ENCODE data around the gene UPP1. TPM values are rescaled to one million over a fixed set of nuclear protein-coding genes. Genes with fewer than 3 reads are reported as not detected.
A peak's percentile ranks its signal among the peaks of the same experiment; 100 is the strongest.

Gene UPP1
- total RNA-seq, 1 donor from 2014 or later, result 23.1 TPM

DNA sequence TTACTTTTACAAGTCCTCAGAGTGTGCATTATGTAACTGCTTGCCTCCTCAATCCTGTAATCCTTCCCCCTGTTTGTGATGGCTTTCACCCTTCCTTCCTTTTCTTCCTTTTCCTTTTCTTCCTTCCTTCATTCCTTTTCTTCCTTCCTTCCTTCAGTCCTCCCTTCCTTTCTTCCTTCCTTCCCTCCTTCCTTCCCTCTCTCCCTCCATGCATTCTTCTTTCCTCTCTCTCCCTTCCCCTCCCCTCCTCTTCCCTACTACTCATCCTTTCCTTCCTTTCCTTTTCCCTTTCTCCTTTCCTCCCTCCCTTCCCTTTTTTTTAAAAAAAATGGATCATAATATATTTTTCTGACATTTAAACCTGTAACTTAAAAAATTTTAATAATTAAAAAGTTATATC, 60.0 kb downstream of the UPP1 start:
- Mint-ChIP-seq H3K36me3 (ENCODE audit: low read depth) (no peaks in the 10 kb centered on the region), H3K27me3 (ENCODE audit: low read depth) (peaks cover 2% of the 10 kb centered on the region), H3K4me1 (peaks cover 19% of the 10 kb centered on the region), H3K9me3 (peaks cover 2% of the 10 kb centered on the region), H3K27ac (ENCODE audit: unreplicated experiment) (no peak overlapping the region), H3K4me3 (no peak overlapping the region)
- DNase-seq (ENCODE audit: low read depth, low spot score), result no peak
- TF ChIP-seq, protein P1, sequence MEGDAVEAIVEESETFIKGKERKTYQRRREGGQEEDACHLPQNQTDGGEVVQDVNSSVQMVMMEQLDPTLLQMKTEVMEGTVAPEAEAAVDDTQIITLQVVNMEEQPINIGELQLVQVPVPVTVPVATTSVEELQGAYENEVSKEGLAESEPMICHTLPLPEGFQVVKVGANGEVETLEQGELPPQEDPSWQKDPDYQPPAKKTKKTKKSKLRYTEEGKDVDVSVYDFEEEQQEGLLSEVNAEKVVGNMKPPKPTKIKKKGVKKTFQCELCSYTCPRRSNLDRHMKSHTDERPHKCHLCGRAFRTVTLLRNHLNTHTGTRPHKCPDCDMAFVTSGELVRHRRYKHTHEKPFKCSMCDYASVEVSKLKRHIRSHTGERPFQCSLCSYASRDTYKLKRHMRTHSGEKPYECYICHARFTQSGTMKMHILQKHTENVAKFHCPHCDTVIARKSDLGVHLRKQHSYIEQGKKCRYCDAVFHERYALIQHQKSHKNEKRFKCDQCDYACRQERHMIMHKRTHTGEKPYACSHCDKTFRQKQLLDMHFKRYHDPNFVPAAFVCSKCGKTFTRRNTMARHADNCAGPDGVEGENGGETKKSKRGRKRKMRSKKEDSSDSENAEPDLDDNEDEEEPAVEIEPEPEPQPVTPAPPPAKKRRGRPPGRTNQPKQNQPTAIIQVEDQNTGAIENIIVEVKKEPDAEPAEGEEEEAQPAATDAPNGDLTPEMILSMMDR (conservative IDR thresholded peaks at IDR 0.05), result no peak

DNA sequence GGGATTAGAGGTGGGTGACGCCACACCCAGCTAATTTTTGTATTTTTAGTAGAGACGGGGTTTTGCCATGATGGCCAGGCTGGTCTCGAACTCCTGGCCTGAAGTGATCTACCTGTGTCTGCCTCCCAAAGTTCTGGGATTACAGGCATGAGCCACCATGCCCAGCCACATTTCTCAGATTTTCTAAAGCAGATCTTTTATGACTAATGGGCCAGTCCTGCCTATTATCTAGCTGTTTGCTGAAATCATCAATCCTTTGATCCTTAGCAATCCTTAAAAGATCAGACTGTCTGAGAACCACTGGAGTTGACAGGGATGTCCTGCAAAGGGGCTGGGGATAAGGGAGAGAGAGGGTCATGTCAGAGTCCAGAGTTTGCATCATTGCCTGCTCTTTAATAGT, 61.0 kb downstream of the UPP1 start:
- H3K4me3 Mint-ChIP-seq, result no peak overlapping the region
- TF ChIP-seq, protein P1 (conservative IDR thresholded peaks at IDR 0.05), result no peak

DNA sequence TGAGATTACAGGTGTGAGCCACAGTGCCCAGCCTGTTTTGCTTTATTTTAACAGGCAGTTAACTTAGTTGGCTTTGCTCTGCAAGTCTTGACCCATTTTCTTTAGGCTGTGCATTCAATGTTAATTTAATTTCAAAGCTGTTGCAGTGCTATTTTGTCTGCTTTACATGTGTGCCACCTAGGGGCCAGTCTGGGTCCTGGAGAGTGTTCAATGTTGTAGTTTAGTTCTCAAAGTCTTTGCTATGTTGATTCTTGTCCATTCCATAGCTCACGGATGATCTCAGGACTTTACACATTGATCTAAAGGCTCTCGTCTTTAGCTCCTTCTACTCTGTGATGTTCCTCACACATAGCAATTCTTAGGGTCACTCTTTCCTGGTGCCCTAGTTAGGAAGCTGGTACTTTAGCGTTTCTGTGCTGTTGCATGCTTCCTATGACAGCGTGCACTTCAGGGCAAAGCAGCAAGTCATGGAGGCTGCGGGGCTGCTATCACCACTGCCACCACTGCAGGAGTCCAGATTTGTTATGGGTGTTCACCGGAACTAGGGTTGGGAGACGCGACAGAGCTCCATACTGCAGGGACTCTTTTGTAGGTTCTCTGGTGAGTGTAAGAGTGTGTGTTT, 65.8 kb downstream of the UPP1 start:
- H3K4me3 Mint-ChIP-seq, result no peak overlapping the region
- no peaks in the 10 kb centered on the region for H3K27me3 Mint-ChIP-seq (ENCODE audit: low read depth)
- H3K9me3 Mint-ChIP-seq, result peaks cover 4% of the 10 kb centered on the region
- peak; percentile 25 for DNase-seq (ENCODE audit: low read depth, low spot score)
- TF ChIP-seq, protein P1 (conservative IDR thresholded peaks at IDR 0.05), result peak; percentile 76
- H3K4me1 Mint-ChIP-seq, result peaks cover 9% of the 10 kb centered on the region
- no peak overlapping the region for H3K27ac Mint-ChIP-seq (ENCODE audit: unreplicated experiment)
- H3K36me3 Mint-ChIP-seq (ENCODE audit: low read depth), result no peaks in the 10 kb centered on the region

More for the DNA sequence above, 61.0 kb downstream of the UPP1 start:
- no peak for DNase-seq (ENCODE audit: low read depth, low spot score)
- H3K36me3 Mint-ChIP-seq (ENCODE audit: low read depth), result no peaks in the 10 kb centered on the region
- H3K27ac Mint-ChIP-seq (ENCODE audit: unreplicated experiment), result no peak overlapping the region
- H3K9me3 Mint-ChIP-seq, result peaks cover 5% of the 10 kb centered on the region
- peaks cover 2% of the 10 kb centered on the region for H3K27me3 Mint-ChIP-seq (ENCODE audit: low read depth)
- H3K4me1 Mint-ChIP-seq, result peaks cover 23% of the 10 kb centered on the region

Other genes with a start within 250 kb of the UPP1 start
- 0.11 and 0.19 TPM in 2 replicates for gene PKD1L1, start 140.8 kb upstream of the UPP1 start, total RNA-seq
- 43.1 and 47.0 TPM in 2 replicates for gene HUS1, start 109.7 kb upstream of the UPP1 start, total RNA-seq
- not detected in 2 replicates for gene SUN3, start 60.2 kb upstream of the UPP1 start, total RNA-seq
- gene C7orf57, start 53.7 kb upstream of the UPP1 start, total RNA-seq, result not detected in 2 replicates
- 0.75 and 0.89 TPM in 2 replicates for gene ABCA13, start 82.2 kb downstream of the UPP1 start, total RNA-seq